Cardiac muscle cell (in vitro differentiated cells and primary cell): Measurements from ENCODE around the gene NR6A1. TPM values are rescaled to one million over a fixed set of nuclear protein-coding genes. Genes with fewer than 3 reads are reported as not detected.

Experiments
- DNase-seq, 2 donors: peaks; one replicate each; pipeline versions ENCODE4 v3.0.0 to v3.0.0-alpha.2; 2010 to 2017; ENCODE audit warnings: low read depth in 1 of 2, low spot score in 1 of 2
- H3K27ac ChIP-seq: fragments of 200-600 bp; sonication (generic); 2 replicates; pipeline ENCODE4 v1.5.1; 2016
- H3K27me3 ChIP-seq: fragments of 200-600 bp; sonication (generic); 2 replicates; pipeline ENCODE4 v1.6.0; 2016; ENCODE audit warnings: control low read depth
- H3K36me3 ChIP-seq: fragments of 200-600 bp; sonication (generic); 2 replicates; pipeline ENCODE4 v1.5.1; 2016; ENCODE audit warnings: control low read depth
- H3K4me1 ChIP-seq: fragments of 200-600 bp; sonication (generic); 2 replicates; pipeline ENCODE4 v1.8.1; 2017; ENCODE audit warnings: low read depth, mild to moderate bottlenecking, mixed run types
- H3K4me3 ChIP-seq: fragments of 200-600 bp; sonication (generic); 2 replicates; pipeline ENCODE4 v1.5.1; 2016; ENCODE audit warnings: mild to moderate bottlenecking
- H3K9me3 ChIP-seq: fragments of 200-600 bp; sonication (generic); 2 replicates; pipeline ENCODE4 v1.5.1; 2017; ENCODE audit warnings: low read depth, mild to moderate bottlenecking, control low read depth
- polyA plus RNA-seq: library from polyadenylated mRNA; unstranded; fragments of >200 nt; fragmentation: Nextera tagmentation; extraction: Ambion mirVana; gene quantifications from 2 replicates; pipeline ENCODE4 v1.2.1, GENCODE V29; 2016
- total RNA-seq: library from RNA; depleted of rRNA; stranded (reverse); fragments of >200 nt; gene quantifications from 2 replicates; pipeline ENCODE4 v1.2.3, GENCODE V29; 2016
- TF ChIP-seq, protein P1 (sequence below): IDR thresholded peaks from 2 replicates; pipeline ENCODE4 v1.5.1; 2012; ENCODE audit warnings: low read depth, mild to moderate bottlenecking, low read length

The NR6A1 gene
- total and polyA plus RNA-seq, 2 experiments from 2014 or later: 3.2 to 19.8 TPM

DNA sequence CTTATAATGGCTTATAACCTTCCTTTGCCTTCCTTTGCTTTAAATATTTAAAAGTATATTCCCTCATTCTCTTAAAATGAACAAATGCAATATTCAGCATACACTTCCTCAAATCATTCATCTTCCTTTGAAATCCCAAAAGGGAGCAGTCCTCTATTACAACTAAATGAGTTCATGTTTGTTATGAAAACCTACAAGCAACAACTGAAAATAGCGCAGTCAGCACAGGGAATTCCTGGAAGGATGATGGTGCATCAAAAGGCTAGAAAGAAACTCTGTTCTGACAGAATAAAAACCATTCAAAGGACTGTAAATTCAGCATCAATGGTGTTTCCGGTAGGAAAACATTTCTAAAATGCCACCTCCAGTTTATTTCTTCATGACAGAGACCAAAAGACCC is 3.3 kb downstream of the NR6A1 start:
- Histone ChIP-seq H3K27ac (no peak overlapping the region), H3K36me3 (no peaks in the 10 kb centered on the region), H3K27me3 (no peaks in the 10 kb centered on the region), H3K4me1 (peaks cover 46% of the 10 kb centered on the region), H3K4me3 (no peak overlapping the region), H3K9me3 (no peaks in the 10 kb centered on the region)
- TF ChIP-seq, protein P1, sequence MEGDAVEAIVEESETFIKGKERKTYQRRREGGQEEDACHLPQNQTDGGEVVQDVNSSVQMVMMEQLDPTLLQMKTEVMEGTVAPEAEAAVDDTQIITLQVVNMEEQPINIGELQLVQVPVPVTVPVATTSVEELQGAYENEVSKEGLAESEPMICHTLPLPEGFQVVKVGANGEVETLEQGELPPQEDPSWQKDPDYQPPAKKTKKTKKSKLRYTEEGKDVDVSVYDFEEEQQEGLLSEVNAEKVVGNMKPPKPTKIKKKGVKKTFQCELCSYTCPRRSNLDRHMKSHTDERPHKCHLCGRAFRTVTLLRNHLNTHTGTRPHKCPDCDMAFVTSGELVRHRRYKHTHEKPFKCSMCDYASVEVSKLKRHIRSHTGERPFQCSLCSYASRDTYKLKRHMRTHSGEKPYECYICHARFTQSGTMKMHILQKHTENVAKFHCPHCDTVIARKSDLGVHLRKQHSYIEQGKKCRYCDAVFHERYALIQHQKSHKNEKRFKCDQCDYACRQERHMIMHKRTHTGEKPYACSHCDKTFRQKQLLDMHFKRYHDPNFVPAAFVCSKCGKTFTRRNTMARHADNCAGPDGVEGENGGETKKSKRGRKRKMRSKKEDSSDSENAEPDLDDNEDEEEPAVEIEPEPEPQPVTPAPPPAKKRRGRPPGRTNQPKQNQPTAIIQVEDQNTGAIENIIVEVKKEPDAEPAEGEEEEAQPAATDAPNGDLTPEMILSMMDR: no peak
- no peak for DNase-seq

DNA sequence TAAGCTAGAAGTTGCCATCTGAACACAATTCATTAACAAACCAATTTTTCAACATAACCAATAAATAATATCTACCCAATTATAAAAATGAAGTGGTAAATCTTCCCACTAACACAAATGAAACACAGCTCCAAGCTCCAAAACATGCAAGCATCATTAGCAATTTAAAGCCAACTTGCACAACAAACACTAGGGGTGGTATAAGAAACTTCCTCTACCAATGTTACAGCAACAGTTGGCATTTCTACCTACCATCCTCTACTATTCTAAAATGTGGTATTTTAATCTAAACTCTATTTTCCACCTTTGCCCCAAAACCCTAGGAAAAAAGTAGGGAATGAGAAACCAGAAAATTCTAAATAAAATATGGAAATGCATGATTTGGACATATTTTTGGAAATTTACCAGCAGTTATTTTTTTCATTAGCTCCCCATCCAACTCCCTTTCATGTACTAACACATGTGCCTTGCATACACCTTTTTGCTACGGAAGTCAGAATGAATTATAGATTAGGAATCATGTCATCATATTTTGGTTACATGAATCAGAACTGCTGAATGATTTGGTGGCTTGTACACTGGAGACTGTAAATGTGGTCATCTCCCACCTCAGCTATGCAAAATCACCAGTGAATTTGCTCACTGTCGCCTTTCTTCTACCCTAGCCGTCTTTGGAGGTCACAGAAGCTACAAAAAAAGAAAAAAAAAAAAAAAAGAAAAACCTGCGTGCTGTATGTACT is 4.1 kb downstream of the NR6A1 start:
- H3K9me3 ChIP-seq: no peaks in the 10 kb centered on the region
- H3K36me3 ChIP-seq: no peaks in the 10 kb centered on the region
- no peak overlapping the region for H3K4me3 ChIP-seq
- TF ChIP-seq, protein P1: peak; percentile 23
- no peak for DNase-seq
- no peak overlapping the region for H3K27ac ChIP-seq
- H3K27me3 ChIP-seq: no peaks in the 10 kb centered on the region
- peaks cover 47% of the 10 kb centered on the region for H3K4me1 ChIP-seq

DNA sequence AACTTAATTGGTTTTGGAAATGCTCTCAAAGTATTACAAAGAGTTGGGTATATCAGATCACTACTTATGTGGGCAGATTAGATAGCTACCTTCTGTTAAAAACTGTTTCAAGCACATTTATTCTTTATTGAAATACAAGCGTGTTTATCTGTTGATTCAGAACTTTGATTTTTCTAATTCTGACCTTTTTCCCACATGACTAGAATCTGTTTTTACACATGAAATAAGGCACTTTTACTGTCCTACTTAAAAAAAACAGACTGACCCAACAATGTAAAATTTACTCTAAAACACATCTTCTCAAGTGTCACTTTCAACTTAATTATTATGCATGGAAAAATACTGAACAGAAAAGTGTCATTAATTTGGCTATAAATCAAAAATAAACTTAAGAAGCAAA is 4.8 kb downstream of the NR6A1 start:
- DNase-seq: no peak
- H3K27ac ChIP-seq: no peak overlapping the region

GRCh38 chr9:124765439-124765835 is 5.7 kb downstream of the NR6A1 start:
- peaks cover 61% of the 10 kb centered on the region for H3K4me1 ChIP-seq
- no peak overlapping the region for H3K4me3 ChIP-seq
- H3K36me3 ChIP-seq: no peaks in the 10 kb centered on the region
- DNase-seq: no peak
- TF ChIP-seq, protein P1: no peak
- H3K9me3 ChIP-seq: no peaks in the 10 kb centered on the region
- H3K27me3 ChIP-seq: no peaks in the 10 kb centered on the region
- no peak overlapping the region for H3K27ac ChIP-seq

More for the DNA sequence above, 4.8 kb downstream of the NR6A1 start:
- H3K9me3 ChIP-seq: no peaks in the 10 kb centered on the region
- TF ChIP-seq, protein P1: no peak
- peaks cover 54% of the 10 kb centered on the region for H3K4me1 ChIP-seq
- no peaks in the 10 kb centered on the region for H3K27me3 ChIP-seq
- H3K36me3 ChIP-seq: no peaks in the 10 kb centered on the region
- H3K4me3 ChIP-seq: no peak overlapping the region

GRCh38 chr9:124764774-124765438 is 6.2 kb downstream of the NR6A1 start:
- no peaks in the 10 kb centered on the region for H3K36me3 ChIP-seq
- no peak overlapping the region for H3K27ac ChIP-seq
- DNase-seq: peak; percentile 40 to 53
- TF ChIP-seq, protein P1: peak; percentile 31
- no peaks in the 10 kb centered on the region for H3K9me3 ChIP-seq
- peaks cover 61% of the 10 kb centered on the region for H3K4me1 ChIP-seq
- no peaks in the 10 kb centered on the region for H3K27me3 ChIP-seq
- no peak overlapping the region for H3K4me3 ChIP-seq
